ENCODE measurements around the gene PON2.

PON2 gene

DNA sequence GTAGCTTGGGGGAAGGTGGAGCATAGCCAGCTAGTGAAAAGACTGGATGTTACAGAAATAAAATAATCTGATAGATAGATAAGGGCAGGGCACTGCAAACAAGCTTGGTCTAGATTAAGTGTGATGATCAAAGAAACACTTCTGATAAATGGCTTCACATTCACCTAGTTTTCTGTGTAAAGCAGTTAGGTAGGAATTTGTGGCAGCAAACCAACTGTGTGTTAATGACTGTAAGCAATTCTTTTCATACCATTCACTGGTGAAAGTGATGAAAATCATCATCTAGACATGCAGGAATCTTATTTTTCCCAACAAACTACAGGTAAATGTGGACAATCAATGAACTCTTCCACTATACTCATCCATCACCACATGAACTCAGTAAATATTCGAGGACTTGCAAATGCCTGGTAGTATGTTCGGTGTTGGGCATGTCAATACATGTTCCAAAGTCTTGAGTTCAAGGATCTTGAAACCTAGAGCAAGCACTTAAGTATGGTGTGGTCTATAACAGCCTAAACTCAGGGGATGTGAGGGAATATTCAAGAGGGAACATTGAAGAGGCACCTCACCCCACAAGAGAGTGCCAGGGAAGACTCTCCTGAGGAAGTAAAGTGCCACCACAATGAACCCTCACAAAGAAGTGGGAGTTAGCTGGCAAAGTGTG lies 59.1 kb downstream of the PON2 start:
- no peaks in the 10 kb centered on the region for H3K27me3 ChIP-seq
- peaks cover 4 to 23% (median 19%) of the 10 kb centered on the region in 11 experiments; a peak in 19 of 22 replicates for H3K9me3 ChIP-seq (replicated peaks in 1 of 11)
- H3K9ac ChIP-seq = no peak overlapping the region
- no peaks in the 10 kb centered on the region for H3K36me3 ChIP-seq
- no peak overlapping the region for H3K4me2 ChIP-seq
- no peaks in the 10 kb centered on the region for H3K4me1 ChIP-seq
- H3K27ac ChIP-seq = no peak overlapping the region
- TF ChIP-seq Cebpa-rat (IDR thresholded peaks at IDR 0.05) = no peak
- no peaks in the 10 kb centered on the region for H4K20me1 ChIP-seq
- H3K4me3 ChIP-seq = no peak overlapping the region

DNA sequence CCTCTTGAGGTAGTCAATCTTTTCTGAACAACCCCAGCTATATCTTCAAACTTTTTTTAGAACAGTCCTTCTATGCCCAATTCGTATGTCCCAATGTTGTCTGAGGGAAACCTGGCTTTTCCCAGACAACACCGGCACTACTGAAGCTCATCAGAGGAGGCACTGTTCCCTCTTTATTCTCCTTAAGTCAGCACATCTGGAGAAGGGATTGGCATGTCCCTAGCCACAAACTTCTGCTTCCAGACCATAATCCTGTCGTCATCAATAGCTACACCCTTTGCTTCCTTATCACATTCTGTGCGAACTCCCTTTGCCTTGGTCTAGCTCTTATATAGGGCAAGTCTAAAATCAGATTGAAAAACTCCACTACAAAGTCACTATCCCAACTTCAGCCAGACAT lies 61.5 kb downstream of the PON2 start:
- H4K20me1 ChIP-seq = no peaks in the 10 kb centered on the region
- no peaks in the 10 kb centered on the region for H3K36me3 ChIP-seq
- no peaks in the 10 kb centered on the region for H3K27me3 ChIP-seq
- H3K9me3 ChIP-seq (replicated peaks in 1 of 11) = peaks cover 0 to 12% (median 8%) of the 10 kb centered on the region in 11 experiments; a peak in 10 of 22 replicates
- no peak for TF ChIP-seq Cebpa-rat (IDR thresholded peaks at IDR 0.05)
- no peak overlapping the region for H3K27ac ChIP-seq
- no peak overlapping the region for H3K4me3 ChIP-seq
- H3K4me2 ChIP-seq = no peak overlapping the region
- H3K9ac ChIP-seq = no peak overlapping the region
- no peaks in the 10 kb centered on the region for H3K4me1 ChIP-seq

DNA sequence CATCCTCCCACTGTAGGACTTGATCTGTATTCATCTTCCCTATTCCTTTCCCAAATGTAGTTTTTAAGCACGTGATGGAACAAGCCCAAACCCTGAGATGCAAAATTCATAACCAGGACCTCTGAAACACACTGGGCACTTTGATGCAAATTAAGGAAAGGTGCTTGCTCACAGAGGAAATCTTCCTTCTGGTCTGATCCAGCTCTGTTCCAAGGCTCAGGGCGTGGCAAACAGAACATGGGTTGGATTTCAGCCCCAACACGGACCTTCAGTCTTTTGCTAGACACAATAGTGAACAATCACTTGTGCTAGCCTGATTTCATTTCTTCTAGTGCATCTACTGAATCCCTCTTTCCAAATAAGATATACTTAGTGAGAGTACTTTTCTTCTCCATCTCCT lies 66.6 kb downstream of the PON2 start:
- TF ChIP-seq Cebpa-rat (IDR thresholded peaks at IDR 0.05) = no peak
- H3K9me3 ChIP-seq (replicated peaks in 1 of 11) = no peaks in the 10 kb centered on the region
- H3K9ac ChIP-seq = no peak overlapping the region
- H4K20me1 ChIP-seq = no peaks in the 10 kb centered on the region
- no peak overlapping the region for H3K4me2 ChIP-seq
- H3K4me1 ChIP-seq = no peaks in the 10 kb centered on the region
- H3K4me3 ChIP-seq = no peak overlapping the region
- H3K27ac ChIP-seq = no peak overlapping the region
- no peaks in the 10 kb centered on the region for H3K36me3 ChIP-seq
- no peaks in the 10 kb centered on the region for H3K27me3 ChIP-seq

DNA sequence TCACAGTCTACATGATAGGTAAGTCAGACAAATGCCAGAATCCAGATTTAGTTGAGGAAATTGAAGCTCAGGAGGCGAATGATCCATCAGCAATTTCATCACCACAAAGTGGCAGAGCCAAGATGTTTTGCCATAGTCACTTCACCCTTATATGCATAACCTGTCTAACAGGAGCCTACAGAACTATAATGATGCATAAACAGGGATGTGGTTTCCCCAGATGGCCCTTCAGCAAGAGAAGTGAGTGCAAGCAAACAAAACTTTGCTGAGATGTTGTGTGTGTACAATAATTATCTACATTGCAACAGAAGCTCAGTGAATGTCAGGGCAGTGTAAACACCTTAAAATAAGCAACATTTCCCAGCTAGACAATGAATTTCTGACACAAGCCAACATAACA lies 67.2 kb downstream of the PON2 start:
- H3K9me3 ChIP-seq (replicated peaks in 1 of 11) = no peaks in the 10 kb centered on the region
- no peak for TF ChIP-seq Cebpa-rat (IDR thresholded peaks at IDR 0.05)
- H3K4me1 ChIP-seq = no peaks in the 10 kb centered on the region
- no peak overlapping the region for H3K4me2 ChIP-seq
- H4K20me1 ChIP-seq = no peaks in the 10 kb centered on the region
- no peaks in the 10 kb centered on the region for H3K27me3 ChIP-seq
- no peak overlapping the region for H3K4me3 ChIP-seq
- H3K9ac ChIP-seq = no peak overlapping the region
- H3K36me3 ChIP-seq = no peaks in the 10 kb centered on the region
- H3K27ac ChIP-seq = no peak overlapping the region

DNA sequence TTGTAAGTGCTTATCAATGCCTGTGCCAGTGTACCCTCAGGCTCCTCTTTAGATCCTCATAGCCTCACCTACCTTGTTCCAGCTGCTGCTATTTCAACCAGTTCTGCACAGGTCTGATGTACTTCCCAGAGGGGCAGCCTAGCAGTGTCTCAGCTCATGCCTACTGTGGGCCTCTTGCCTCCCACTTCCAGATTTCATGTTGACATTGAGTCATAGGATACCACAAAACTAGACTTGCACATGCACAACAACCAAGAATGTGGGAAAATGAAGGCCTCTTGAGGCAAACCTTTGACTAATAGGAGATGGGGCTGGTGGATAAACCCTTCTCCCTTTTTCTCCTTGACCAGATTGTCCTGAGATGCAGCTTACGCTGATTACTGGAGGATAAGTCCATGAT lies 69.7 kb downstream of the PON2 start:
- Histone ChIP-seq H3K4me3 (no peak overlapping the region), H3K27ac (no peak overlapping the region), H3K36me3 (no peaks in the 10 kb centered on the region), H3K27me3 (no peaks in the 10 kb centered on the region), H3K9me3 (replicated peaks in 1 of 11) (no peaks in the 10 kb centered on the region), H3K9ac (no peak overlapping the region), H3K4me2 (no peak overlapping the region), H4K20me1 (no peaks in the 10 kb centered on the region), H3K4me1 (no peaks in the 10 kb centered on the region)
- TF ChIP-seq Cebpa-rat (IDR thresholded peaks at IDR 0.05) = no peak

DNA sequence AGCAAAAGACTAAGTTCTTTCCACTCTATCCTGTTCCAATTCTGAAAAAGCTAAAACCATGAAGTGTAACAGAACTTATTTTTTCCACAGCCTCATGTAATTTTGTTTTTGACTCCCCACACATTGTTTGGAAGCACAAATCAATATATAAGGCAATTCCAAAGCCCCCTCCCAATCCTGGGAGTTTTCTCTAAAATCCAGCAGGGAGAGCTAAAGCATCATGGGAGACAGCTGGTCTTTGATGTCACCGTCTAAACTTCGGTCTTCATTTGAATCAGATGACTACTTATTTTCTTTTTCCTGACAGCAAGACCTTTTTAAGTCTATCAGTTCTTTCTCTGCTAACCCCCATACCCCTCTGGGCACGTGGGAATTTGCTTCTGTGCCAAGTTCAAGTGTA lies 77.2 kb downstream of the PON2 start:
- Histone ChIP-seq H3K9ac (no peak overlapping the region), H4K20me1 (no peaks in the 10 kb centered on the region), H3K9me3 (replicated peaks in 1 of 11) (peaks cover 0 to 12% (median 7%) of the 10 kb centered on the region in 11 experiments; a peak in 12 of 22 replicates), H3K36me3 (no peaks in the 10 kb centered on the region), H3K27me3 (no peaks in the 10 kb centered on the region), H3K27ac (no peak overlapping the region), H3K4me2 (no peak overlapping the region), H3K4me3 (no peak overlapping the region), H3K4me1 (no peaks in the 10 kb centered on the region)
- no peak for TF ChIP-seq Cebpa-rat (IDR thresholded peaks at IDR 0.05)

All from BLaER1 treated with 17β-estradiol and CSF1 and Interleukin-3, amounts not matched to agents 10 nM and 100 nM (cell line).